Tibial nerve (tissue), 4 donors: ENCODE results near the gene MPC1. TPM values are rescaled to one million over a fixed set of nuclear protein-coding genes. Genes with fewer than 3 reads are reported as not detected.

Source experiments
- DNase-seq, 2 donors: peaks; one replicate each; pipeline ENCODE4 v3.0.0-alpha.2; 2019; ENCODE audit warnings: low spot score in 2 of 2
- H3K27ac ChIP-seq, 4 donors: fragments of 200-600 bp; sonication (generic) in 3 of 4; one replicate each; pipeline ENCODE4 v1.5.1; 2017 to 2019; ENCODE audit warnings: mild to moderate bottlenecking in 1 of 4
- H3K27me3 ChIP-seq, 2 donors: fragments of 200-600 bp; sonication (generic) in 1 of 2; one replicate each; pipeline versions ENCODE4 v1.5.1 to v1.6.0; 2017 to 2019
- H3K36me3 ChIP-seq, 3 donors: fragments of 200-600 bp; sonication (generic); one replicate each; pipeline ENCODE4 v1.5.1; 2018 to 2019
- H3K4me1 ChIP-seq, 4 donors: fragments of 200-600 bp; sonication (generic) in 3 of 4; one replicate each; pipeline ENCODE4 v1.5.1; 2017 to 2019
- H3K4me3 ChIP-seq, 4 donors: fragments of 200-600 bp; sonication (generic) in 3 of 4; one replicate each; pipeline ENCODE4 v1.5.1; 2017 to 2019; ENCODE audit warnings: mild to moderate bottlenecking in 1 of 4, moderate library complexity in 1 of 4
- H3K9me3 ChIP-seq, 4 donors: fragments of 200-600 bp; sonication (generic) in 3 of 4; one replicate each; pipeline ENCODE4 v1.5.1; 2017 to 2019
- CTCF ChIP-seq, 5 experiments: fragments of 200-600 bp in 3 of 5; fragments of 450-650 bp in 2 of 5; sonication (generic) in 3 of 5; IDR thresholded peaks; one replicate each; pipeline ENCODE4 v1.5.1; 2016 to 2019; ENCODE audit warnings: antibody characterized with exemption in 5 of 5, mild to moderate bottlenecking in 3 of 5, moderate library complexity in 2 of 5
- EP300 ChIP-seq, 2 donors: sonication (generic); formaldehyde crosslinking; IDR thresholded peaks; one replicate each; pipeline ENCODE4 v1.6.1; 2017; ENCODE audit warnings: antibody characterized with exemption in 2 of 2, mild to moderate bottlenecking in 1 of 2
- POLR2A ChIP-seq, 2 donors: fragments of 450-650 bp; IDR thresholded peaks; one replicate each; pipeline ENCODE4 v1.6.1; 2017; ENCODE audit warnings: antibody characterized with exemption in 2 of 2, mild to moderate bottlenecking in 2 of 2, moderate library complexity in 2 of 2
- WGBS, 2 donors: methylation state at CpG; one replicate each; pipeline ENCODE4 v1.1.5; 2018; 5-methylcytosine and 5-hydroxymethylcytosine counted together
- total RNA-seq, 4 donors: library from RNA; depleted of rRNA; stranded (reverse); fragments of >200 nt; gene quantifications; one replicate each; pipeline ENCODE4 v1.1.0, GENCODE V29; 2016

The MPC1 gene
- total RNA-seq, 4 donors from 2014 or later = 29.8 to 70.1 (median 53.7) TPM

- Histone ChIP-seq H3K9me3 (no peaks in the 10 kb centered on the region), H3K4me3 (no peak overlapping the region), H3K27ac (no peak overlapping the region), H3K4me1 (peaks cover 0 to 63% (median 23%) of the 10 kb centered on the region in 4 donors), H3K27me3 (no peaks in the 10 kb centered on the region), H3K36me3 (peaks cover 0 to 46% (median 0%) of the 10 kb centered on the region in 3 donors)
- no peak for TF ChIP-seq POLR2A (IDR thresholded peaks at IDR 0.05)
- TF ChIP-seq EP300 (IDR thresholded peaks at IDR 0.05) = no peak
- no peak for TF ChIP-seq CTCF (IDR thresholded peaks at IDR 0.05)
- WGBS, 2 donors = 94 to 96% methylated on average over 9 of the region's 9 CpGs
- no peak for DNase-seq
Observed at GRCh38 chr6:166338854-166339253, 43.9 kb downstream of the MPC1 start.

- peaks cover 0 to 67% (median 19%) of the 10 kb centered on the region in 4 donors for H3K4me1 ChIP-seq
- peaks cover 0 to 46% (median 0%) of the 10 kb centered on the region in 3 donors for H3K36me3 ChIP-seq
- H3K4me3 ChIP-seq = no peak overlapping the region
- no peaks in the 10 kb centered on the region for H3K27me3 ChIP-seq
- DNase-seq = no peak
- H3K9me3 ChIP-seq = no peaks in the 10 kb centered on the region
- no peak for TF ChIP-seq CTCF (IDR thresholded peaks at IDR 0.05)
- no peak for TF ChIP-seq EP300 (IDR thresholded peaks at IDR 0.05)
- TF ChIP-seq POLR2A (IDR thresholded peaks at IDR 0.05) = no peak
- 80 to 92% methylated on average over 3 of the region's 3 CpGs for WGBS, 2 donors
- H3K27ac ChIP-seq = no peak overlapping the region
Observed at GRCh38 chr6:166336847-166337246, 45.9 kb downstream of the MPC1 start.

- Histone ChIP-seq H3K9me3 (no peaks in the 10 kb centered on the region), H3K27ac (no peak overlapping the region), H3K36me3 (peaks cover 0 to 46% (median 0%) of the 10 kb centered on the region in 3 donors), H3K4me3 (no peak overlapping the region), H3K4me1 (peaks cover 0 to 68% (median 17%) of the 10 kb centered on the region in 4 donors), H3K27me3 (no peaks in the 10 kb centered on the region)
- no peak for DNase-seq
- TF ChIP-seq POLR2A (IDR thresholded peaks at IDR 0.05) (no peak), EP300 (IDR thresholded peaks at IDR 0.05) (no peak), CTCF (IDR thresholded peaks at IDR 0.05) (no peak)
- WGBS, 2 donors = 85 to 87% methylated on average over 11 of the region's 11 CpGs
Observed at GRCh38 chr6:166335378-166336302, 47.1 kb downstream of the MPC1 start.

- no peak for TF ChIP-seq EP300 (IDR thresholded peaks at IDR 0.05)
- no peak for TF ChIP-seq POLR2A (IDR thresholded peaks at IDR 0.05)
- TF ChIP-seq CTCF (IDR thresholded peaks at IDR 0.05) = no peak
- Histone ChIP-seq H3K36me3 (peaks cover 0 to 46% (median 0%) of the 10 kb centered on the region in 3 donors), H3K27ac (no peak overlapping the region), H3K4me1 (peaks cover 0 to 66% (median 12%) of the 10 kb centered on the region in 4 donors), H3K9me3 (no peaks in the 10 kb centered on the region), H3K4me3 (no peak overlapping the region), H3K27me3 (no peaks in the 10 kb centered on the region)
- no peak for DNase-seq
- WGBS, 2 donors = 95 to 96% methylated on average over 8 of the region's 8 CpGs
Observed at GRCh38 chr6:166334878-166335277, 47.9 kb downstream of the MPC1 start.
